Stomach smooth muscle (tissue), 2 donors: ENCODE data around the gene GJD4.

Experiments
- H3K27ac ChIP-seq: one replicate; pipeline ENCODE4 v1.7.0; 2013; ENCODE audit warnings: mild to moderate bottlenecking, low read length, inconsistent platforms
- H3K27me3 ChIP-seq, 2 donors: one replicate each; pipeline ENCODE4 v1.7.0; 2013; ENCODE audit warnings: low read length in 2 of 2; ENCODE audit not compliant: insufficient read depth in 2 of 2, control insufficient read depth in 1 of 2
- H3K36me3 ChIP-seq, 2 donors: one replicate each; pipeline ENCODE4 v1.7.0; 2013; ENCODE audit warnings: low read length in 2 of 2; ENCODE audit not compliant: control insufficient read depth in 2 of 2, insufficient read depth in 2 of 2
- H3K4me1 ChIP-seq: one replicate; pipeline ENCODE4 v1.7.0; 2013; ENCODE audit warnings: low read length; ENCODE audit not compliant: control insufficient read depth, insufficient read depth
- H3K4me3 ChIP-seq, 2 donors: one replicate each; pipeline ENCODE4 v1.7.0; 2013; ENCODE audit warnings: low read length in 2 of 2
- H3K9ac ChIP-seq, 2 donors: one replicate each; pipeline ENCODE4 v1.7.0; 2013; ENCODE audit warnings: low read length in 2 of 2, mild to moderate bottlenecking in 1 of 2
- H3K9me3 ChIP-seq, 2 donors: one replicate each; pipeline ENCODE4 v1.7.0; 2013; ENCODE audit warnings: low read length in 2 of 2; ENCODE audit not compliant: control insufficient read depth in 2 of 2
- donor health status: healthy.
- donor health status: Pancreatic carcinoma.

Gene GJD4

DNA sequence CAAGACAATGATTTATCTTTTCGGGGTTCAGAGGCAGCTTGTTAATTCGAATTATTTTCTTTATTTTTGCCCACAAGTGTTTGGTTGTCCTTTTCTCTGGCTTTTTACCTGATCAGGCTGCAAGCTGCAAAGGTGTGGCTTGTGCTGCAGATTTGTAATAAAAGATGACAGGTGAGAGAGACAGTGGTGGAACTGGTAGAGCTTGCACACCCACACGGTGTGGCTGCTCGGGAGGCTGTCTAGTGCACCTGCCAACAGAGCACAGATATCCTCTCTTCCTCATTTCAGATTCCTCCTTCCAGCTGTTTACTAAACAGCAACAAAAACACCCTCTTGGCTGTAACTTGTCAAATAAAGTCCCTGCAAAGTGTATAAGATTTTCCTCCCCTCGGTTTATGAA, 9.2 kb downstream of the GJD4 start:
- H3K9ac ChIP-seq: no peak overlapping the region
- H3K36me3 ChIP-seq: no peaks in the 10 kb centered on the region
- peaks cover 0 to 9% of the 10 kb centered on the region in 2 donors for H3K27me3 ChIP-seq
- no peaks in the 10 kb centered on the region for H3K4me1 ChIP-seq
- no peaks in the 10 kb centered on the region for H3K9me3 ChIP-seq
- no peak overlapping the region for H3K4me3 ChIP-seq
- H3K27ac ChIP-seq: no peak overlapping the region

DNA sequence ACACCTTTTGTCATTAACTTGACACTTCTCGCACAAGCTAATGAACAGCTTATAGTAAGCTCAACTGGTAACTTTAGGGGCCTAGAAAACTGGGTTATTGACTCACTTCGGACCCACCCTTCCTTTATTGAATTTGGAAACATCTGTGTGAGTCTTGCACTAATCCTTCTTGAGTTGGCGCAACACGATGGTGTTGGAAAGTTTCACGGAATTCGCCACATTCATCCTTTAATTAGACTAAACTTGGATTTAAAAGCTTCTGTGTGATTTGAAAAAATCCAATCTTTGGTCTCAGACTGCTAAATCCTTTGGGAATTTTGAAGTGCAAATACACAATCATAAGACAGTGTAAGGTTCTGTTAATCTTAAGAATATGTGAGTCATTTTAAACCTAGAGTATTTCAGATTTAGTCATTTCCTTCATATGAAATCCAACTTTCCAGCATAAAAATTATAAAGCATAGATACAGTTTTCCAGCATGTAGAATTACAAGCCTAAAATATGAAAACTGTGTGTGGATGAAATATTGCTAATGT, 21.9 kb downstream of the GJD4 start:
- H3K27ac ChIP-seq: no peak overlapping the region
- no peak overlapping the region for H3K9ac ChIP-seq
- H3K4me1 ChIP-seq: no peaks in the 10 kb centered on the region
- H3K27me3 ChIP-seq: peaks cover 0 to 2% of the 10 kb centered on the region in 2 donors
- H3K36me3 ChIP-seq: no peaks in the 10 kb centered on the region
- H3K9me3 ChIP-seq: no peaks in the 10 kb centered on the region
- H3K4me3 ChIP-seq: no peak overlapping the region

DNA sequence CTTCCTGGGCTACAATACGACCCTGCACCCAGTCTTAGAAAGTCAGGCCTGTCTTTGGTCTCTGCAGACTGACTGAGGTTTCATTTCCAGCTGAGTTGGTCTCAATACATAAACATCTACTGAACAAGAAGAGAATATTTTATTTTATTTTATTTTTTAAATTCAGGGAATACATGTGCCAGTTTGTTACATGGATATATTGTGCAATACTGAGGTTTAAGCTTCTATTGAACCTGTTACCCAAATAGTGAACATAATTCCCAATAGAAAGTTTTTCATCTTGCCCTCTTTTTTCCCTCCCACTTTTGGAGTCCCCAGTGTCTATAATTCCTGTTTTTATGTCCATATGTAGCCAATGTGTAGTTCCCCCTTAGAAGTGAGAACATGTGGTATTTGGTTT, 26.3 kb downstream of the GJD4 start:
- no peak overlapping the region for H3K9ac ChIP-seq
- no peaks in the 10 kb centered on the region for H3K9me3 ChIP-seq
- H3K36me3 ChIP-seq: no peaks in the 10 kb centered on the region
- H3K4me3 ChIP-seq: no peak overlapping the region
- no peaks in the 10 kb centered on the region for H3K27me3 ChIP-seq
- H3K4me1 ChIP-seq: no peaks in the 10 kb centered on the region
- H3K27ac ChIP-seq: no peak overlapping the region

DNA sequence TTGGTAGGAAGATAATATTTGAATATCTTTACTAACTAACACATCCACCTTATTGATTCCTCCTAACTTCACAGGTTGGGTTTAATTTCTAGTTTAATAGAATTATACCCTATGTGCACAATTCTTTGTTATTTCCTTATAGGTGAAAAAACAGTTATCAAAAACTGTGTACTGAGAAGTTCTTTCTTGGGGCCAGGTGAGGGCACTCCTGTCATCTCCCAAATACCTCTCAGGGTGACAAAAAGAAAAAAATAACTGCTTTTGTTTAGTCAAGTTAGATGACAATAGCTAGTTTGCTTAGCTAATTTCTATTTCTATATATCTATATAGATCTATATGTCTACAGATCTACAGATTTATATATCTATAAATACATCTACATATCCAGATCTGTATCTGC, 26.9 kb downstream of the GJD4 start:
- H3K36me3 ChIP-seq: no peaks in the 10 kb centered on the region
- H3K4me3 ChIP-seq: no peak overlapping the region
- no peak overlapping the region for H3K27ac ChIP-seq
- H3K9ac ChIP-seq: no peak overlapping the region
- no peaks in the 10 kb centered on the region for H3K27me3 ChIP-seq
- H3K9me3 ChIP-seq: no peaks in the 10 kb centered on the region
- no peaks in the 10 kb centered on the region for H3K4me1 ChIP-seq

DNA sequence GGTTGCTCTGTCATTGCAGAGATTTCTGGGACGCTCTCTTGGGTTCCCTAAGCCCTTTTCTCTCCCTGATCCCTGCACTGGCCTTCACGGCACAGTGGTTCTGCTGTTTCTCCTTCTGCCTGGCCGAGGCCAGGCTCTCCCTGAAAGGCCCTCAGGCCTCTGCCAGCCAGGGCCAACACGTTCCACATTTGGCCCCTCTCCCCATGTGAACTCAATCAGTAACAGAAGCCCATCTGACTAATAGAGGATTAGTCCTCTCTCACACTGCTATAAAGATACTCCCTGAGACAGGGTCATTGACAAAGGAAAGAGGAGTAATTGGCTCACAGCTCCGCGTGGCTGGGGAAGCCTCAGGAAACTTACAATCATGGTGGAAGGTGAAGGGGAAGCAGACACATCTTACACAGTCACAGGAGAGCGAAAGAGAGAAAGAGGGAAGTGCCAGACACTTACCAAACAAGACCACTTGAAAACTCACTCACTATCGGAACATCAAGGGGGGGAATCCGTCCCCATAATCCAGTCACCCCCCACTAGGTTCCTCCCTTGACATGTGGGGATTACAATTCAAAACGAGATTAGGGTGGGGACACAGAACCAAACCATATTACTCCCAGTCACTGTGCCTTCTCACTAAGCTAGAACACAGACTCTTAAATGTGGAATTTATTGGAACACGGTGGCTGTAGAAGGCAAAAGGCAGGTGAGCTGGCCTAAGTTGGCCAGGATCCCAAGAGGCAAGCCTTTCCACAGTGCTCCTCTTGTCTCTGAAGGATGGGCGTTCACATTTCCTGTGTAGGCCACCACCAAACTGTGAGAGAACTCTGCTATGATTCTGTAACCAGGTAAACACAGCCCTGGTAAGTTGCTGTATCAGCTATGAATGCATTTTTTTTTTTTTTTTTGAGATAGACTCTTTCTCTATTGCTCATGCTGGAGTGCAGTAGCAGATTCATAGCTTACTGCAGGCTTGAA, 28.2 kb downstream of the GJD4 start:
- H3K4me1 ChIP-seq: no peaks in the 10 kb centered on the region
- H3K36me3 ChIP-seq: no peaks in the 10 kb centered on the region
- H3K27me3 ChIP-seq: no peaks in the 10 kb centered on the region
- no peak overlapping the region for H3K9ac ChIP-seq
- H3K9me3 ChIP-seq: no peaks in the 10 kb centered on the region
- no peak overlapping the region for H3K27ac ChIP-seq
- no peak overlapping the region for H3K4me3 ChIP-seq

DNA sequence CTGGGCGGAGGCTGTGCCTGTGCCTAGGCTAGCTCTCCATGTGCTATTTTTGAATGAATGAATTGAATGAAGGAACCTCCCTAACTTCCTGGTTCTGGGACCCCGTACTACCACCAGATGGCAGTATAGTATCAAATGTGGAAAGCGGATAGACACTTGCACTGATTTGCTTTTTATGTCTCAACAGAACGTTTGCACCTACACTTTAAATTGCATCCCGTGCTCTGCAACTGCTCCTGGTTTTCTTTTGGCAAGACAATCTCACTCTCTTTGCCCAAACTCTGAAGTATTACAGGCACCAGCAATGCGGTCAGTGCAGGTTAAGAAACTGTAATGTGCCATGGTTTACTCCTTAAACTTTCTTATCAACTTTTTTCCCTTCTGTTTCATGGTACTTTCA, 30.4 kb downstream of the GJD4 start:
- Histone ChIP-seq H3K9ac (no peak overlapping the region), H3K4me3 (peak overlapping the region in 1 of 2 donors; percentile 30), H3K27ac (no peak overlapping the region), H3K9me3 (no peaks in the 10 kb centered on the region), H3K36me3 (no peaks in the 10 kb centered on the region), H3K4me1 (peaks cover 12% of the 10 kb centered on the region), H3K27me3 (no peaks in the 10 kb centered on the region)

DNA sequence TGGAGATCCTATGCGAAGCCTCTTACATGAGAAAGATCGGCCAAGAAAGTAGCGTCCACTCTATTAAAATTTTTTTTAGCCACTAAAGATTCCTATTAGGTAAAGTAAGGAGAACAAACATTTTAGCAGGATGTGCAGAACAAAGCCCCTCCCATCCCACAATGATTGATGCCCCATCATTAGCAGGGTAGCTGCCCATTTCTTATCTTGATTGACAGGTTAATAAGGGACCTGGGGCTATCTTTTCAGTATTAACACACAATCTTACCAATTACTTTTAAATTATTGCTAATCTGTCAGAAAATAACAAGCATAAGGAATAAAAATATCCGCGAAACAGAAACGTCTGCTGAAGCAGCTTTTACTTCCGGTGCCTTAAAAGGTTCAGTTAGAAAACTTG, 31.8 kb downstream of the GJD4 start:
- Histone ChIP-seq H3K9ac (no peak overlapping the region), H3K4me3 (peak overlapping the region; percentile 36 to 49), H3K27ac (no peak overlapping the region), H3K27me3 (no peaks in the 10 kb centered on the region), H3K9me3 (no peaks in the 10 kb centered on the region), H3K4me1 (peaks cover 17% of the 10 kb centered on the region), H3K36me3 (no peaks in the 10 kb centered on the region)

DNA sequence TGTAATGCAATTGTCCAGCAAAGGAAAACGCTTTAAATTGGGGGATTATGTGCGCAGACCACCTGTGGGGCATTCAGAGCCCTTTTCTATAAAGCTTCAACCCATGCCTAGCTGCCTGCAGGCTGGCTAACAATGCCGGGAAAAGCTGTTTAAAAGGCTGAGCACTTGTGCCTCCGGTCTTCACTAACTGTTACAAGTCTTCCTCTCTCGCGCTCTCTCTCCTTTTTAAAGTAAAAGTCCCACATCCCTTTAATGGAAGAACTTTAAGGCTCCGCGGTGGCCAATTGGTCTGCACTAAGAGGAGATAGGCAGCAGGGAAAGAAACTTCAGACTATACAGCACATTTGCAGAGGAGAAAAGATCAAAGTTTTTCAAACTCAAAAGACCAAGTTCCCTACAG, 32.3 kb downstream of the GJD4 start:
- Histone ChIP-seq H3K9me3 (no peaks in the 10 kb centered on the region), H3K4me1 (peaks cover 18% of the 10 kb centered on the region), H3K36me3 (no peaks in the 10 kb centered on the region), H3K27ac (no peak overlapping the region), H3K4me3 (peak overlapping the region; percentile 36 to 49), H3K9ac (no peak overlapping the region), H3K27me3 (no peaks in the 10 kb centered on the region)

DNA sequence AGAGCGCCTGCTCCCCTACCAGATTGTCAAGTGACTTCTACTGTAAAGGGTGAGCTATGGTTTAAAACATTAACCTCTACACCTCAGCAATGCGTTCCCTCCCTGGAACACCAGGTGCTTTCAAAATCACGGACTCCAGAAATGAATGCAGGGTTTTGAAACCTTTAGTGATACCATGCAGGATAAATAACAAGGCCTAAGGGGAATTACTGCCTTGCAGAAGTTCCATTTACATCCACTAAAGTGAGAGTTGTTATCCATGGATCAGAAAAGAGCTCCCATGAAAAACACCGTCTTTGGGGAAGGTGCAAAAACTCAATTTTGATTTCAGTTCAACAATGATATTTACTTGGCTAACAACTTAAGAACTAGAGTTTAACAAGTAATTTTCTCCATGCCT, 33.0 kb downstream of the GJD4 start:
- Histone ChIP-seq H3K27ac (no peak overlapping the region), H3K4me3 (no peak overlapping the region), H3K4me1 (peaks cover 23% of the 10 kb centered on the region), H3K27me3 (no peaks in the 10 kb centered on the region), H3K9me3 (no peaks in the 10 kb centered on the region), H3K36me3 (no peaks in the 10 kb centered on the region), H3K9ac (no peak overlapping the region)

DNA sequence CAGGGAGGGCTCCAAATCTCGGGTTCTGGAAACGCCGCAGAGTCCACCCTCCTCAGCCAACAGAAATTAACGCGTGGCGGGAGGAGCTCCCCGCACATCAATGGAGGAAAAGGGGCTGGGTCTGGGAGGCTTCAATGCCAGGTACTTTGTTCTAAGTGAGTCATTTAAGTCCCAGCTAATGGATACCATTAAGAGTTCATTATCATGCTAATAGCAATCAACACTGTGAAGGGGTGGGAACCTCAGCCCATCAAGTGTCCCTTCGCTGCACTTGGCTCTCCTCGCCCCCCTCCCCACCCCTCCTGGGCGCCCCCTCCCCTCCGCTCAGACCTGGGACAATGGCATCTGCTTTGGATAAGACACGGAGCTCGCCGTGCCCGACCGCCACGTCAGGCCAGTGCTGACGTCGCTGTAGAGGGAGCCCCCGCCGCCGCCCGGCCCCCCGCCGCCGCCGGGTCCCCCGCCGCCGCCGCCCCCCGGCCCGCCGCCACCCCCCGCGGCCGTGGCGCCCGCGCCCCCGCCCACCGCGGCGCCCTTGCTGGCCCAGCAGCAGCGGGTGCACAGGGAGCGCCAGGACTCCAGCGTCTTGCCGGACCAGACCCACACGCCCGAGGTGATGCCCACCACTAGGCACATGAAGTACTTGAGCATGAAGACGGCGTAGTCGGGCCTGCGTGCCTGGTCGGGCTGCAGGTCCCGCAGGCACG, 34.0 kb downstream of the GJD4 start:
- Histone ChIP-seq H3K9ac (no peak overlapping the region), H3K4me1 (peaks cover 23% of the 10 kb centered on the region), H3K4me3 (peak overlapping the region; percentile 62 to 80)

More for the DNA sequence above, 34.0 kb downstream of the GJD4 start:
- no peak overlapping the region for H3K27ac ChIP-seq
- no peaks in the 10 kb centered on the region for H3K27me3 ChIP-seq
- no peaks in the 10 kb centered on the region for H3K9me3 ChIP-seq
- no peaks in the 10 kb centered on the region for H3K36me3 ChIP-seq
